Esophagus muscularis mucosa (tissue), 4 donors: ENCODE data around the gene STON1.
A peak's percentile ranks its signal among the peaks of the same experiment; 100 is the strongest.

ENCODE experiments used
- CTCF ChIP-seq, 3 experiments: fragments of 200-600 bp in 2 of 3; fragments of 450-650 bp in 1 of 3; sonication (generic) in 2 of 3; IDR thresholded peaks; one replicate each; pipeline ENCODE4 v1.5.1; 2017 to 2019; ENCODE audit warnings: antibody characterized with exemption in 3 of 3, mild to moderate bottlenecking in 2 of 3, moderate library complexity in 1 of 3
- EP300 ChIP-seq: sonication (generic); formaldehyde crosslinking; IDR thresholded peaks from one replicate; pipeline ENCODE4 v1.6.1; 2017; ENCODE audit warnings: antibody characterized with exemption
- POLR2A ChIP-seq: fragments of 450-650 bp; IDR thresholded peaks from one replicate; pipeline ENCODE4 v1.6.1; 2017; ENCODE audit warnings: antibody characterized with exemption, moderate library complexity, mild to moderate bottlenecking, low read depth
- POLR2AphosphoS5 ChIP-seq, 2 donors: sonication (generic); formaldehyde crosslinking; IDR thresholded peaks; one replicate each; pipeline ENCODE4 v1.6.1; 2017; ENCODE audit warnings: antibody characterized with exemption in 2 of 2

- TF ChIP-seq POLR2AphosphoS5 (IDR thresholded peaks at IDR 0.05) (peak in 1 of 2 donors; percentile 27), EP300 (no peak), CTCF (IDR thresholded peaks at IDR 0.05) (no peak), POLR2A (no peak)
These were observed 71.0 kb downstream of the STON1 start for GRCh38 chr2:48600917-48601316.
